GM10248 (cell line): ENCODE data around the gene PCDH15.

Experiments used
- CTCF ChIA-PET: fragments of 300-600 bp; sonication (Branson Sonifier 250); formaldehyde crosslinking; extraction: SDS; loops from one replicate; lab custom pipeline; 2021; ENCODE audit warnings: antibody characterized with exemption; lab: Yijun Ruan, JAX
- POLR2A ChIA-PET: fragments of 350-650 bp; sonication (Branson Sonifier 250); formaldehyde crosslinking; extraction: SDS; loops from one replicate; lab custom pipeline; 2020; ENCODE audit warnings: antibody characterized with exemption; lab: Yijun Ruan, JAX
- DNase-seq: peaks from one replicate; pipeline ENCODE4 v3.0.0; 2012; ENCODE audit errors: extremely low spot score
- CTCF ChIP-seq: IDR thresholded peaks from 2 replicates; pipeline ENCODE4 v1.5.1; 2012; ENCODE audit warnings: mild to moderate bottlenecking, low read depth; ENCODE audit errors: extremely low read depth, missing control alignments, control extremely low read depth

Gene PCDH15

DNA sequence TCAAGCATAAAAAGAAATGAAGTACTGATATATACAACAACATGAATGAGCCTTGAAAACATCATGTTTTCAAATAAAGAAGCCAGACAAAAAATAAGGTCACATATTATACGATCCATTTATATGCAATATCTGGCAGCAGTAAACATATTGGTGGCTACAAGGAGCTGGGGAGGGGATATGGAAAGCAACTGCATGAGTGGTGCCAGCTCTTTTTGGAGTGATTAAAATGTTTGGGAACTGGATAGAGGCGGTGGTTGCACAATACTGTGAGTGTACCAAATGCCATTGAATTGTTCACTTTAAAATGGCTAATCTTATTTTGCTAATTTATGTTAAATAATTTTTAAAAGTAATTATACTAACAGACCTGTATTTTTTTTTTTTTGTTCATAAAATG is 481.7 kb downstream of the PCDH15 start:
- CTCF ChIA-PET, result interaction anchor here (2.5 kb wide), 1 partner anchor 19 kb away, joined by 7 read pairs; no protein-coding TSS in a partner anchor
- no peak for TF ChIP-seq CTCF
- DNase-seq, result no peak
- POLR2A ChIA-PET, result no interaction called here

DNA sequence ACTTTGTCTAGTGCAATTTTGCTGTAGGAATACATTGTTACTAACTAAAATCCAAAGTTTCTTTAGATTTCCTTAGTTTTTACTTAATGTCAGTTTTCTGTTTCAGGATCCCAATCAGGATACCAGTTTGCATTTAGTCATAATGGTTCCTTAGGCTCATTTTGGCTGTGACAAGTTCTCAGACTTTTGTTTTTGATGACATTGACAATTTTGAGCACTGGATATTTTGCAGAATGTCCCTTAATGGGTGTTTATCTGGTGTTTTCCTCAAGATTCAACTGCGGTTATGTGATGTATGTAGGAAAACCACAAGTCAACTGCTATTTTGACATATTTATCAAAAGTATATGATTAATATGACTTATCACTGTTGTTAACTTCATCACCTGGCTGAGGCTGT is 482.6 kb downstream of the PCDH15 start:
- ChIA-PET CTCF (interaction anchor here (2.5 kb wide), 1 partner anchor 18 kb away, joined by 7 read pairs; no protein-coding TSS in a partner anchor), POLR2A (no interaction called here)
- DNase-seq, result no peak
- TF ChIP-seq CTCF, result no peak

DNA sequence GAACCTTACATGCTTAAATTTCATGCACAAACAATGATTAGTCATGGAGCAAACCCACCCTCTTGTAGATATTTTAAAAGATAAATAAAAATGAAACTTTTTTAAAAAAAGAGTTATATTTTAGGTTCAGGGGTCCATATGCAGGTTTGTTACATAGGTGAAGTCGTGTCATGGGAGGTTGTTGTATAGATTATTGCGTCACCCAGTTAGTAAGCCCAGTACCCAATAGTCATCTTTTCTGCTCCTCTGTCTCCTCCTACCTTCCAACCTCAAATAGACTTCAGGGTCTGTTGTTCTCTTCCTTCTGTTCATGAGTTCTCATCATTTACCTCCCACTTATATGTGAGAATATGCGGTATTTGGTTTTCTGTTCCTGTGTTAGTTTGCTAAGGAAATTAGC is 486.6 kb downstream of the PCDH15 start:
- TF ChIP-seq CTCF, result no peak
- no peak for DNase-seq
- CTCF ChIA-PET, result no interaction called here
- POLR2A ChIA-PET, result no interaction called here

DNA sequence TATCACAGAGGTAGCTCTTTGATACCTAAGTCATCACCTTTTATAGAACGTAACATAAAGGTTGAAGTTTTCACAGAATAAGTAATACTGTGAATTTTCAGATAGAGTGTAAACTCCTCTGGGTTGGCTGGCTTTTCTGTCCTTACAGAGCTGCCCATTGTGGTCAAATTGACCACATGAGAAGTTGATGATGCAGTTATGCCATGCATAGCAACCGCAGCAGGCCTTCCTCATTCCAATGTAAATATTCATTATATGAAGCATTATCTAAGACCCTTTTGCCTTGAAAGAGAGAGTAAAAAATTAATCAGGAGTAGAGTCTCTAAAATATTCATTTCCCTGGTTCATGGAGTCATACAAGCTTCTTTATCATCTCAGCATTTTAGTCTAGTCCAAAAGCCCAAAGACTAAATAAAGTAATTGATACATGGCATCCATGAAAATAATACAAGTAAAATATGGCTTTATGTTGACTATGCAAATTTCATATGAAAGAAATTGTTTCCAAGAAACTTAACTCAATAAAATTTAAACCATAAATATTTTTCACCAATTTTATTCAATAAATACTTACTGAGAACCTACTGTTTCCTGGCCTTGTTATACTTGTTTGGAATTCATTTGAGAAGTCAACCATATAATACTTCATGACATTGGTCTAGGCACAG is 516.4 kb downstream of the PCDH15 start:
- POLR2A ChIA-PET, result no interaction called here
- CTCF ChIA-PET, result interaction anchor here (0.9 to 1.0 kb wide), 2 partner anchors 20 to 22 kb away, joined by 3 read pairs; no protein-coding TSS in a partner anchor
- no peak for TF ChIP-seq CTCF
- DNase-seq, result no peak

GRCh38 chr10:54282012-54282411 is 519.0 kb downstream of the PCDH15 start:
- POLR2A ChIA-PET, result no interaction called here
- CTCF ChIA-PET, result interaction anchor here (1.7 kb wide), 1 partner anchor 46 kb away, joined by 4 read pairs; no protein-coding TSS in a partner anchor
- no peak for TF ChIP-seq CTCF
- no peak for DNase-seq

GRCh38 chr10:54266395-54266794 is 534.6 kb downstream of the PCDH15 start:
- DNase-seq, result no peak
- ChIA-PET CTCF (no interaction called here), POLR2A (no interaction called here)
- TF ChIP-seq CTCF, result no peak

DNA sequence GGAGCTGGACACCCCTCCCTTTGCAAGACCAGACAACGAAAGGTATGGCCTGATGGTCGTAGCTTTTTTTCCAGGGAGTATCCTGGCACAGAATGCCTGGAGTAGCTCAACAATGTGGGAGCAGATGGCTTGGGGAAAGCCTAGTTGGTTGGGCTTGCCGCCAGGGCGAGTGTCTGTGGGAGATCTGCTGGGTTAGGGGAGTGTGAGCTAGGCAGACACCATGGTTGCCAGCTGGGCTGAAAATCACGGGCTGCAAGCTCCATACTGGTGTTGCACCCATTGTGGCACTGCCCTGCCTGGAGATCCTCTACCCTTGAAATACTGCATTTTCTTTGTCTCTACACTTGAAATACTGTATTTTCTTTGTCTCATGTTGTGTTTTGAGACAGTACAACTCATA is 538.3 kb downstream of the PCDH15 start:
- TF ChIP-seq CTCF, result no peak
- POLR2A ChIA-PET, result no interaction called here
- DNase-seq, result no peak
- CTCF ChIA-PET, result interaction anchor here (1.1 kb wide), 1 partner anchor 22 kb away, joined by 3 read pairs; no protein-coding TSS in a partner anchor
